BLaER1 treated with 17β-estradiol and CSF1 and Interleukin-3, amounts not matched to agents 10 nM and 100 nM (cell line): Measurements from ENCODE around the gene GNA14.
"Not testable (repeated sequence)": the region's sequence is repeated elsewhere in the genome, so short reads cannot be mapped to it uniquely, and the experiment has no call there.

Experiments
- H3K27ac ChIP-seq, 11 experiments: shearing (Covaris generic); formaldehyde crosslinking; 2 replicates each; pipeline ENCODE4 v1.8.1; 2022
- H3K27me3 ChIP-seq, 11 experiments: shearing (Covaris generic); formaldehyde crosslinking; 2 replicates each; pipeline ENCODE4 v1.8.1; 2022
- H3K36me3 ChIP-seq, 11 experiments: shearing (Covaris generic); formaldehyde crosslinking; 2 replicates each; pipeline ENCODE4 v1.8.1; 2022
- H3K4me1 ChIP-seq, 10 experiments: shearing (Covaris generic); formaldehyde crosslinking; 2 replicates each; pipeline ENCODE4 v1.8.1; 2022
- H3K4me2 ChIP-seq, 11 experiments: shearing (Covaris generic); formaldehyde crosslinking; 2 replicates each; pipeline ENCODE4 v1.8.1; 2022
- H3K4me3 ChIP-seq, 10 experiments: shearing (Covaris generic); formaldehyde crosslinking; 2 replicates each; pipeline ENCODE4 v1.8.1; 2022
- H3K9ac ChIP-seq, 11 experiments: shearing (Covaris generic); formaldehyde crosslinking; 2 replicates each; pipeline ENCODE4 v1.8.1; 2022
- H3K9me3 ChIP-seq, 11 experiments: shearing (Covaris generic); formaldehyde crosslinking; replicated peaks in 1 of 11; 2 replicates each; pipeline ENCODE4 v1.8.1; 2022
- H4K20me1 ChIP-seq, 11 experiments: shearing (Covaris generic); formaldehyde crosslinking; 2 replicates each; pipeline ENCODE4 v1.8.1; 2022
- Cebpa-rat ChIP-seq, 11 experiments: shearing (Covaris generic); IDR thresholded peaks; 2 replicates each; pipeline ENCODE4 v1.8.1; 2022

GNA14 gene

GRCh38 chr9:77451507-77451906 lies 196.6 kb downstream of the GNA14 start:
- peaks cover 0 to 23% (median 10%) of the 10 kb centered on the region in 11 experiments; a peak in 11 of 22 replicates for H3K9me3 ChIP-seq
- H3K4me2 ChIP-seq: no peak overlapping the region
- H3K27ac ChIP-seq: no peak overlapping the region
- H3K27me3 ChIP-seq: no peaks in the 10 kb centered on the region
- H3K4me1 ChIP-seq: peaks cover 0 to 16% (median 0%) of the 10 kb centered on the region in 10 experiments; a peak in 7 of 20 replicates
- H3K9ac ChIP-seq: no peak overlapping the region
- no peaks in the 10 kb centered on the region for H4K20me1 ChIP-seq
- no peaks in the 10 kb centered on the region for H3K36me3 ChIP-seq
- H3K4me3 ChIP-seq: no peak overlapping the region
- no peak for TF ChIP-seq Cebpa-rat (IDR thresholded peaks at IDR 0.05)

DNA sequence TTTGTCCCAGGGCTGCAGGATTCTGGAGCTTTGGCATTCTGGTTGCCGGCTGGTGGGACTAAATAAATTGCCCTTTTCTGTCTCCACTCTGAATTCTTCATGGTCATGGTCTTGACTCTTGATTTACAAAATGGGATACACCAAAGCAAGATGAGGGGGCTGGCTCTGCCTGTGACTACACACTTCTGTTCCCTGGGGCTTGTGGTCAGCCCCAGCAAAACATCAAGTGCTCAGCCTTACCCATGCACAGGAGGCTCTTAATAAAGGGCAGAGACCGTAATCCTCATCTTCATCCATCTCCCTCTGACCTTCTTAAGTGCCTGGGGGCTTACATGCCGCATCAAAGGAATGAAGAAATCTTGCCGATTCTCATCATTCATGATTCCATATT lies 198.0 kb downstream of the GNA14 start:
- Histone ChIP-seq H3K27me3 (no peaks in the 10 kb centered on the region), H3K4me3 (no peak overlapping the region), H3K4me1 (peaks cover 0 to 16% (median 0%) of the 10 kb centered on the region in 10 experiments; a peak in 7 of 20 replicates), H3K27ac (no peak overlapping the region), H3K4me2 (no peak overlapping the region), H3K9me3 (peaks cover 0 to 23% (median 10%) of the 10 kb centered on the region in 11 experiments; a peak in 11 of 22 replicates), H3K9ac (no peak overlapping the region), H3K36me3 (no peaks in the 10 kb centered on the region), H4K20me1 (no peaks in the 10 kb centered on the region)
- TF ChIP-seq Cebpa-rat (IDR thresholded peaks at IDR 0.05): no peak

GRCh38 chr9:77449240-77450084 lies 198.7 kb downstream of the GNA14 start:
- Histone ChIP-seq H3K4me1 (peaks cover 0 to 15% (median 0%) of the 10 kb centered on the region in 10 experiments; a peak in 7 of 20 replicates), H3K9me3 (peaks cover 0 to 23% (median 10%) of the 10 kb centered on the region in 11 experiments; a peak in 11 of 22 replicates), H3K4me2 (no peak overlapping the region), H3K9ac (no peak overlapping the region), H3K36me3 (no peaks in the 10 kb centered on the region), H4K20me1 (no peaks in the 10 kb centered on the region), H3K27me3 (no peaks in the 10 kb centered on the region), H3K4me3 (no peak overlapping the region), H3K27ac (no peak overlapping the region)
- TF ChIP-seq Cebpa-rat (IDR thresholded peaks at IDR 0.05): no peak

DNA sequence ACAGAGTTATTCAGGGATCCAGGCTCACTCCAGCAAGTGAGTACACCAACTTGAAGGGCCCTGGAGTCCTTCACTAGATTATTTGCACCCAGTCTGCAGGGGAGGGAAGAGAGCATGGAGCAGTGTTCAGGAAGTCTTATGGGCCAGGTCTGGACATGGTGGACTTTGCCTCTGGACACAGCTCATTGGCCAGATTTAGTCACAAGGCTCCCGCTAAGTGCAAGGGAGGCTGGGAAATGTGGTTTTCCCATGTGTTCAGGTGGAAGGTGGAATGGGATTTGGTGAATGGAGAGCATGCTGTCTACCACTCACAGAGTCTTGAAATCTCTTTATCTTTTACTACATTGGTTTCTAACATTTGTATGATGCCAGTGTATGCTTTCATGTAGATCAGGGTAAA lies 200.5 kb downstream of the GNA14 start:
- TF ChIP-seq Cebpa-rat (IDR thresholded peaks at IDR 0.05): no peak
- Histone ChIP-seq H3K4me3 (no peak overlapping the region), H4K20me1 (no peaks in the 10 kb centered on the region), H3K36me3 (no peaks in the 10 kb centered on the region), H3K27ac (no peak overlapping the region), H3K9me3 (peaks cover 0 to 23% (median 10%) of the 10 kb centered on the region in 11 experiments; a peak in 11 of 22 replicates), H3K27me3 (no peaks in the 10 kb centered on the region), H3K9ac (no peak overlapping the region), H3K4me1 (no peaks in the 10 kb centered on the region), H3K4me2 (no peak overlapping the region)

DNA sequence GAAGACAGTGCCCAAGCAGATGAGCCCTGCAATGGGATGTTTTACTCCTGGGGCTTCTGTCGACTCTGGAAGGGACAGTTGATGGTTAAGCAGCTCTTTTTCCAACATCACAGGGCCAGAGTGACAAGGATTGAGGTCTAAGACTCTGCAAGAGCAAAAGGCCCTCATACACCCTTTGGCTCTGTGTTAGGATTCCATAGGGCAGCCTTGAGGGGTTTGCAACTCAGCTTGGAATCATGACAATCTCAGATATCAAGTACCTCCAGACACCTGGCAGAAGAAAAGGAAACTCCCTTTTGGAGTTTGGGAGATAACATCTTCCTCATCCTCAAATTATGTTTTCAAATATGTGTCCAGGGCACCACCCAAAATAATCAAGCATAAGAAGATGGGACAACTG lies 205.7 kb downstream of the GNA14 start:
- H3K36me3 ChIP-seq: no peaks in the 10 kb centered on the region
- H3K9me3 ChIP-seq: peaks cover 0 to 3% (median 0%) of the 10 kb centered on the region in 11 experiments; a peak in 4 of 22 replicates
- H3K4me3 ChIP-seq: no peak overlapping the region
- H3K9ac ChIP-seq: no peak overlapping the region
- no peak for TF ChIP-seq Cebpa-rat (IDR thresholded peaks at IDR 0.05)
- no peaks in the 10 kb centered on the region for H4K20me1 ChIP-seq
- no peaks in the 10 kb centered on the region for H3K27me3 ChIP-seq
- no peaks in the 10 kb centered on the region for H3K4me1 ChIP-seq
- no peak overlapping the region for H3K4me2 ChIP-seq
- H3K27ac ChIP-seq: no peak overlapping the region

GRCh38 chr9:77441124-77441523 lies 207.0 kb downstream of the GNA14 start:
- H3K36me3 ChIP-seq, H3K4me1 ChIP-seq, H3K9ac ChIP-seq, H4K20me1 ChIP-seq, H3K4me2 ChIP-seq, H3K27ac ChIP-seq, H3K27me3 ChIP-seq, H3K4me3 ChIP-seq, H3K9me3 ChIP-seq: not testable (repeated sequence)

GRCh38 chr9:77440057-77440456 lies 208.1 kb downstream of the GNA14 start:
- H3K9ac ChIP-seq: no peak overlapping the region
- no peaks in the 10 kb centered on the region for H3K4me1 ChIP-seq
- no peaks in the 10 kb centered on the region for H3K9me3 ChIP-seq
- H3K4me2 ChIP-seq: no peak overlapping the region
- no peak overlapping the region for H3K4me3 ChIP-seq
- no peaks in the 10 kb centered on the region for H3K27me3 ChIP-seq
- H4K20me1 ChIP-seq: no peaks in the 10 kb centered on the region
- TF ChIP-seq Cebpa-rat (IDR thresholded peaks at IDR 0.05): no peak
- H3K36me3 ChIP-seq: no peaks in the 10 kb centered on the region
- no peak overlapping the region for H3K27ac ChIP-seq

- no peak overlapping the region for H3K4me2 ChIP-seq
- H4K20me1 ChIP-seq: no peaks in the 10 kb centered on the region
- H3K9ac ChIP-seq: no peak overlapping the region
- no peak overlapping the region for H3K27ac ChIP-seq
- H3K4me3 ChIP-seq: no peak overlapping the region
- TF ChIP-seq Cebpa-rat (IDR thresholded peaks at IDR 0.05): no peak
- no peaks in the 10 kb centered on the region for H3K9me3 ChIP-seq
- H3K4me1 ChIP-seq: no peaks in the 10 kb centered on the region
- no peaks in the 10 kb centered on the region for H3K27me3 ChIP-seq
- H3K36me3 ChIP-seq: no peaks in the 10 kb centered on the region
These were observed 209.5 kb downstream of the GNA14 start for GRCh38 chr9:77438653-77439052.

- H3K27me3 ChIP-seq: no peaks in the 10 kb centered on the region
- H3K9ac ChIP-seq: no peak overlapping the region
- H3K36me3 ChIP-seq: no peaks in the 10 kb centered on the region
- H3K9me3 ChIP-seq: no peaks in the 10 kb centered on the region
- H3K27ac ChIP-seq: no peak overlapping the region
- H3K4me2 ChIP-seq: no peak overlapping the region
- TF ChIP-seq Cebpa-rat (IDR thresholded peaks at IDR 0.05): no peak
- no peak overlapping the region for H3K4me3 ChIP-seq
- H4K20me1 ChIP-seq: no peaks in the 10 kb centered on the region
- H3K4me1 ChIP-seq: no peaks in the 10 kb centered on the region
These were observed 212.4 kb downstream of the GNA14 start for GRCh38 chr9:77435688-77436087.

DNA sequence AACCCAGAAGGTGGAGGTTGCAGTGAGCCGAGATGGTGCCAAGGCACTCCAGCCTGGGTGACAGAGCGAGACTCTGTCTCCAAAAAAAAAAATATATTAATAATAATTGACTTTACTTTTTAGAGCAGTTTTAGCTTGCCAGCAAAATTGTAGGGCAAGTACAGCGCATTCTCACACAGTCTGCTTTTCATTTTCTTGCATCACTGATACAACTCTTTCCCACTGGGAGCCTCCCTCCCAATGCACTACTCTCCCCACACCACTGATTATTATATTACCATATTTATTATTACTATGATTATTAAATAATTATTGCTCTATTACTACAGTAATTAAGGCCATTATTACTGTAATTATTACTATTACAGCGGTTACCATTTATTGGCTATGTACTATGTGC lies 212.8 kb downstream of the GNA14 start:
- no peak for TF ChIP-seq Cebpa-rat (IDR thresholded peaks at IDR 0.05)
- Histone ChIP-seq H3K9ac (no peak overlapping the region), H4K20me1 (no peaks in the 10 kb centered on the region), H3K4me1 (no peaks in the 10 kb centered on the region), H3K27ac (no peak overlapping the region), H3K4me3 (no peak overlapping the region), H3K36me3 (no peaks in the 10 kb centered on the region), H3K4me2 (no peak overlapping the region), H3K27me3 (no peaks in the 10 kb centered on the region), H3K9me3 (no peaks in the 10 kb centered on the region)
